Measurements from ENCODE around the gene PTTG2. TPM values are rescaled to one million over a fixed set of nuclear protein-coding genes. Genes with fewer than 3 reads are reported as not detected.

Gene PTTG2
- total RNA-seq, 1 donor from 2014 or later = 7.2 TPM

DNA sequence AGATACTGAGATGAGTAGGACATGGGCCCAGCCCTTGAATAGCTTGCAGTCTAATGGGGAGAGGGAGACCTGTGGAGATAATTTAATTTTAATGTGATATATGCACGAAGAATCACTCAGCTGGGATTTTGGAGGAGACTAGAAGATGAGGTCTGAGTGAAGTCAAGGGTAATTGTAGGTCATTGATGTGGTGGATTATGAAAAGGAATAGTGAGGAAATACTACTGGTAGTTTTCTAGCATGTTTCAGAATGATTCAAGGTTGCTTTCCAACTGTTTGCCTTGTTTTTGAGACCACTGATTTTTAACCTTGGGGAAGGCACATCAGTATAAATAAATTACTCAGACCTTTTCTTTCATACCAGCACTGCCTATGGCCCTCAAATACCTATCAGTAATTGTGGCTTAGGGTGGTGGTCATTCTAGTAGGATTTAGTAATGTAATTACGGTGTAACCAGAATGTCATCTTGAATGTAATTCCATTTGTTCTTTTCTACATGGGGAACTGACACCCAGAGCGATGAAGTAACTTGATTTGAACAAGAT, 25.6 kb downstream of the PTTG2 start:
- DNase-seq (ENCODE audit: low spot score) = no peak

DNA sequence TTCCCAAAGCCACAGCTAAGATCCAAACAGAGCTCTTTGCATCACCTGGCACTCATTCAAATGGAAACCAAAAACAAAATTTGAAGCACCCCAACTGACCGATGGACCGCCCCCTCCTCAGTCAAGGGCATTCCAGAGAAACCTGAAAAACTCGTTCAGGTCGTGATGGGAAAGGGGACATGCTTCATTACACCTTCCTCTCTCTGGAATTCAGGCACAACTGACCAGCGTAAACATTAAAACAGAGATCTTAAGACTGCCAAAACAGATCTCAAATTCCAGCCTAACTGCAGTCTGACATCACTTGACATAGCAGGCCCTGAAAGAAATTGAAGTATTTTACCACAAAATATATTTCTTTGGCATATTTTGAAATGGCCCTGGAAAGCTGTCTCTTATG, 28.5 kb downstream of the PTTG2 start:
- no peak for DNase-seq (ENCODE audit: low spot score)

DNA sequence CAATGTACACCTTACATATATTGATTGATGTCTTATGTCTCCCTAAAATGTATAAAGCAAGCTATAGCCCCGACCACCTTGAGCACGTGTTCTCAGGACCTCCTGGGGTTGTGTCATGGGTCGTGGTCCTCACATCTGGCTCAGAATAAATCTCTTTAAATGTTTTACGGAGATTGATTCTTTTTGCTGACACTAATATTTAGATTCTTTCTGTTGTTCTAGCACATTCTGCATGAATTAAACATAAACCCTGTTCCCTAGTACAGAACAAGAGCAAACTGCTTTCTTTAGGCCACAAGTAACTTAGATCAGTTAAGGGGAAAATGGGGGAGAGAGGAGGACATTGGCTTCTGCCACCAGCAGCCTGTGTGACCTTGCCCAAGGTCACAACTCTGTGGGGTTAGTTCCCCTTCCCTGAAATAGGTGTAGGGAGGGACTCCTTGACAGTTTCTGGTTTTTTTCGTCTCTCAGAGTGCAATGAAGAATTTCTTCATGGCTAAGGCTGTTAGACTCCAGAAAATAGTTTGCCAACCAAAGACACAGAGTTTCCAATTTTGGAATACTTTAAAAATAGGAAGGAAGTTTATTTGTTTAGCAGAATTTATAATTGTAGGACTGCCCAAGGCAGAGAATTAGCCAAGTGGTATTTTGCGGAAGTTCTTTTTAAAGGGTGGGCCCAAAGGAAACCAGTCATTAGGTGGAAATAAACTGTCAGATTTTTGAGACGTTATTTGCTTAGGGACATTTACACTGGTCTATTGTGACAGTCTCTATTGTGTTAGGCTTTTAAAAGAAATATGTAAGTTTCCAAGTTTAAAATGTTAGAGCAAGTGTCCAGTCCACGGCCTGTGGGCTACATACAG, 29.4 kb downstream of the PTTG2 start:
- DNase-seq (ENCODE audit: low spot score) = no peak

DNA sequence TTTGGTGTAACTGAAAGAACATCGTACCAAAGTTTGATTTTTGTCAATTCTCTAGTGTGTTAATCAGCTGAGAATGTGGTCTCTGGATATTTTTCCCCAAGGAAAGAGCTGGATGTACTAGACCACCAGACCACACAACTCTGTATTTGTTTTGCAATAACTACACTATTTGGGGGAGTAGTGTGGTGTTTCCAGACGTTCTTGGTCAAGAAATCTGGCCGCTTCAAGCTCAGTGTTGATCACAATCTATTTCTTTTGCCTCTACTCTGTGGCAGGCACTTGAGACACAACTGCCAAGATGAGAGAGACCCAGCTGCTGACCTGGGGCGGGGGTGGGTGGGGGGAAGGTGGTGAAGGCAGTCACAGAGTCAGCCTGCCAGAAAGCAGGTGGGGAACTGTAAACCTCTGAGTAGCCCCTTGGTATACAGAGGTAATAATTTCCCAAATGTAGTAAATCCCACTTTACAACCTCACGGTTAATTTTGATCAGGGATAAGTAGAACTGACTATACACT, 30.6 kb downstream of the PTTG2 start:
- no peak for DNase-seq (ENCODE audit: low spot score)

DNA sequence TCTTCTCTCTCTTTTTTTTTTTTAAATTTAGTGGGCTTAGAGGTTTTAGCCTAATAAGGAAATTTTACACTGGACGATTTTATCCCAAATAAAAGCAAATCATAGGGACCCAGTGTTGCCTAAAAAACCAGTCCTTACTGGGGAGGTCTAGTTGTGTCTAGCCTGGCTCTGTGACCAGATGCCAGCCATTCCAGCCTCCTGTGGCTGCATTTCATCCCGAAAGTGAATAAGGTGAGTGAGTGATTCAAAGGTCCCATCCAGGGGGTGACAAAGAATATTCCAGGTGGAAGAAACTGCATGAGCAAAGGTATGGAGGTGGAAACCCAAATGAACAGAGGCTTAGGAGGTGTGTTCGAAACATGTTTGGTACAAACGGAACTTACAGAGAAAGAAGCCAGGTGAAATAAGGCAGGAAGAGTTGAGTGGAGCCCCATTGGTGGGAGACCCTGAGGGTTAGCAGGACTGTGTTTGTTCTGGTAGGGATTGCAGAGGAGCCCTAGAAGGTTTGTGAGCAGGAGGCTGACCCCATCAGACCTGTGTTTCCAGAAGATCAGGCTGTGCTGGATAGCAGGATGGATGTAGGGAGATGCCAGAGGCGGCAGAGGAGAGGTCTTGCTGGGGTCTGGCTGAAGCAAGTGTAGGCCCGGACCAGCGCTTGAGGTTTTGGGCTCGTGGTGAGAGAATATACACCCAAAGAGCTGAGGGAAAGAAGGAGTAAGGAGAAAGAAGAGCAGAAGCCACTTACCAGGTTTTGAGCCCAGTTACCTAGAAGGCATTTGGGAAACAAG, 31.6 kb downstream of the PTTG2 start:
- no peak for DNase-seq (ENCODE audit: low spot score)

DNA sequence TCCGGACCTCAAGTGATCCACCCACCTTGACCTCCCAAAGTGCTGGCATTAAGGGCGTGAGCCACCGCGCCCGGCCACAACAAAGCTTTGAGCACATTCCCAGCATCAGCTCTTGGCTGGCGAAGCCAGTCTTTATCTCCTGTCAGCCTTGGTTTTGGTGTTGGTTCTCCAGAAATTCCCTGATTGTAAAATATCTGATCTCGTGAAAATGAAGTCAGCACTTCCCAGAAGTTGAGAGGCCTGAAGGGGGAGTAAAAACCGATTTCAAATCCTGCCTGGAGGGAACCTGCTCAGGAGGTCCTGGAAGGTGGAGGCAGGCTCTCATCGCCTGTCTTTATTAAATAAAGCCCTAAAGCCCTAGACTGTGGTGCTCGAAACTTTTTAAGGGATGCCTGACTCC, 33.6 kb downstream of the PTTG2 start:
- no peak for DNase-seq (ENCODE audit: low spot score)

DNA sequence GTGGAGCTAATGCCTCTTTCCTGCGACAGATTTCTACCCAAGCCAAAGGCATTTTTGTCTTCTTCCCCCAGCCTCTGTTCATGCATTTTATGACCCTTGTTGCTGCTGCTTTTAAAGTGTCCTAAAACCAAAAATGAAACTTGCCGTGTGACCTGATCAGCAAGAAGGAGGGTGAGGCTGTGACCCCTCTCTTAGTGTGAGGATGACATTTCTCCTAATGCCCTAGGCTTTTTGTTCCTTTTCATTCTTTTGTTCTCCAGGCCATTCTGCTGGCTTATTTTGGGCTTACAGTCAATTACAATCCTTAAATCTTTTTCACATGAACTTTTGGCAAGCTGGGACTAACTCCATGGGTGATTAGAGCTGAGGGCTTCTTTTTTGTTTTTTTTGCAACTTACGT, 34.4 kb downstream of the PTTG2 start:
- DNase-seq (ENCODE audit: low spot score) = no peak

DNA sequence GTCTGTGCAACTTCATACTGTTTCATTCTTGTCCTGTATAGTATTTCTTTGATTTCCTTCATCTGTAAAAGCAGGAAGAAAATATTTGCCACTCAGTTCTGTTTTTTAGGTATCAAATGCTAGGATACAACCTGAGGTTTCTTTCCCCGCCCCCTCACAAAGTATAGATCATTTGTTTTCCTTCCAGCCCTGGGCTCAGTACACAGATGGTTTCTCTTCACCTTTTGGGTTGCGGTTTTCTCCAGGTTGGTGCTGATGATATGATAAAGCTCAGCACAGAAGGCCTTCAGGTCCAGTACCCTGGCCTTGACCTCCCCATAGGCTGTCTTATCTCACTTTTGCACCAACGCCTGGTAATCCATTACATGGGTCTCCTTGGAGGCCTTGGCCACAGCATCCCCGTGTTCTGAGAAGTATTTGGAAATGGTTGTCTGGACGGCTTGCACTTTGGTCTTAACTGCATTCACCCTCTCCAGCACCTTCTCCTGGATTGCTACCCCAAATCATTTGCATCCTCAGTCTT, 35.2 kb downstream of the PTTG2 start:
- DNase-seq (ENCODE audit: low spot score) = no peak

DNA sequence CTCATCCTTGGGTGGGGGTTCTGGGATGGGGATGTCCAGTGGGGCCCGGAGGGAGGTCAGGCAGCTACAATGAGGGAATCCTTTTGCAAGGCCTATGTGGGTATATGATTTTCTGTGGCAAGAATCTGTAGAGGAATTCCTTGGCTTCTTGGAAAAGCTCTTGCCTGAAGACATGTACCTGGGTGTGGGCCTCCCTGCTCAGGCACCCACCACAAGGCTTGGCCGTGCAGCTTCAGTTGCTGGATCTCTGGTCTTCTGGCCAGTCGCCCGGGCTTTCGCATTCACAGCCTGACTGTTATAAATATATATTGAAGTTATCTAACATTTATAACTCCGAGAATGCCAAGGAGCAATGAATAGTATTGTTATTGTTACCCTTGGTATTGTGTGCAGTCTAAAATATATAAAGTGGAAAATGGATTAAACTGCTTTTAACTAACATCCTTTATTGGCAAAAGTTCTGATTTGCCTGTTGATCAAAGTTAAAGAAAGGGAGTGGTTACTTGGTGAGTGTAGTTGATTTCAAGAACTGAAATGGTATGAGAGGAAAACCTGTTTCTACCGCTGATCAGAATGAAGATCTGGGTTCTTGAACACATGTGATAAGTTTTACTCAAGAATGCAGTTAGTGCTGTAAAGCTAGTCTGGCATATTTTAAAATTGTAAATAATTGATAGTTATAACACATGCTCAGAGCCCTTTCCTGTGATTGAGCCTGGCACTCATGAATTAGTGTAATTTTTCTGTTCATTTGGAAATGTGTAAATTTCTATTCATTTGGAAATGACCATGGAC, 36.0 kb downstream of the PTTG2 start:
- DNase-seq (ENCODE audit: low spot score) = no peak

DNA sequence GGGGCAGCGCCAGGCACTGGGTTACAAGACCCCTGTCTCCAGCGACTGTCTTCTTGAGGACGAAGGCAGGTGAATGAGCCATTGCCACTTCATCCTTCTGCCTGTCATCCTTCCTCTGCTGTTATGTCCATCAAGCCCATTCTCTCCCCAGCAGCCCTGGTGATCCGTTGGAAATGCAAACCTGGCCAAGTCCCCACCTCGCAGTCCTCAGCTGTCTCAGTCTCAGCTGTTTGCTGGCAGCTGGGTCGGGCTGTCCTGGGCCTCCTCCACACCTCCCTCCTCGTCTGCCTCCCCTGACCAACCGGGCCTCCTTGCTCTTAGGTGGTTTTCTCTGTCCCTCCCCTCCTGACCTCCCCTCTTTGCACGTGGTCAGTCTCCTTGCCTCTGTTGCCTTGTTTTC, 38.0 kb downstream of the PTTG2 start:
- DNase-seq (ENCODE audit: low spot score) = no peak

DNA sequence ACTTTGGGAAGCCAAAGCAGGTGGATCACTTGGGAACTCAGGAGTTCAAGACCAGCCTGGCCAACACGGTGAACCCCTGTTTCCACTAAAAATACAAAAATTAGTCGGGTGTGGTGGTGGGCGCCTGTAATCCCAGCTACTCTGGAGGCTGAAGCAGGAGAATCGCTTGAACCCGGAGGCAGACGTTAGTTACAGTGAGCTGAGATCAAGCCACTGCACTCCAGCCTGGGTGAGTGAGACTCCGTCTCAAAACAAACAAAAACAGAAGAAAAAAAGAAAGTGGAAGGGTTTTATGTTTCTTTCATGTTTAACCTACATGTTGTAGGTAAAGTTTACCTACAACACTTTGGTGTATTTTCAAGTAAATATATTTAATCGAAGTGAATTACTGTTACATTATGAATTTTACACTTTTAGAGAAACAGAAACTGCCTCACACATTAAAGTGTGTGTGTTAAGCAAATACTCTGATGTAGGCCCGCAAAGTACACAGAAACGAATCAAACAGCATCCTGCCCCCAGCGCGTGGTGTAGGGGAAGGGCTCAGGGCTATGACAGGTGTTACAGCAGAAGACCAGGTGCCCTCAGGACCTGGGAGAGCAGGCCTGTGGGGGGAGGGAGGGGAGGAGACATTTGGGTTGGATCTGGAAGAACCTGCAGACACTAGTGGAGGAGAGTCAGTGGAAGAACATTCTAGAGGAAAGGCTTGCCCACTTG, 39.0 kb downstream of the PTTG2 start:
- DNase-seq (ENCODE audit: low spot score) = no peak

DNA sequence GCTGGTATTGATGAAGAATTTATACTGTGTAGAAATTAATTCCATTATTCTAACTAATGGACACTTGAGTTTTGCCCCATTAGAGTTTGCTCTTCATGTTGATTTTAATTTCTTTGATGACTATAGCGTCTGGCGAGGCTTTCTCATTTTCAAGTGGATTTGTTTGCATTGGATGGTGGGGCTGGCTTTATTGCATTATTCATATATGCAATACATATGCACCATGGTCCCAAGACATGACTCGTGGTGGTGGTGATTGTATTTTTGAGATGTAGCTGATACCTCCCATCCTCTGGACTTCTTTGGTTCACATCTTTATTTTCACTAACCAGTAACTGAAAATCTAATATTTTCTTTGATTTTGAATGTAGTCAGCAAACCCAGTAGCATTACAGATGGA, 39.8 kb downstream of the PTTG2 start:
- no peak for DNase-seq (ENCODE audit: low spot score)

DNA sequence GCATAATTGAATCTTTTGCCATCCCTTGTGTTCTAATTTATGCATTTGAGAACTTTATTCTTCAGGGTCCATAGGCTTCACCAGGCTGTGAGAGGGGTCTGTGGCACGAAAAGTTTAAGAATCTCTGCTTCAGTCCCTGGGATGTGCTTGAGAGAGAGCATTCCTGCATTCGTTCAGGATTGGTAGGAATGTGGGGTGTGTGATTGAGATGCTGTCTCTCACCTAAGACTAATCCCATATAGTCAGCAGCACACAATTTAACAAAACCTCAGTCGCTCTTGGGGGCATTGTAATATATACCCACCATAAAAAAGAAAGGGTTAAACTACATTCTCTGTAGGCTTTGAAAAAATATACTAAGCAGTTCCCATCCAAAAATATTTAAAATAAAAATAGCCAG, 41.7 kb downstream of the PTTG2 start:
- no peak for DNase-seq (ENCODE audit: low spot score)

DNA sequence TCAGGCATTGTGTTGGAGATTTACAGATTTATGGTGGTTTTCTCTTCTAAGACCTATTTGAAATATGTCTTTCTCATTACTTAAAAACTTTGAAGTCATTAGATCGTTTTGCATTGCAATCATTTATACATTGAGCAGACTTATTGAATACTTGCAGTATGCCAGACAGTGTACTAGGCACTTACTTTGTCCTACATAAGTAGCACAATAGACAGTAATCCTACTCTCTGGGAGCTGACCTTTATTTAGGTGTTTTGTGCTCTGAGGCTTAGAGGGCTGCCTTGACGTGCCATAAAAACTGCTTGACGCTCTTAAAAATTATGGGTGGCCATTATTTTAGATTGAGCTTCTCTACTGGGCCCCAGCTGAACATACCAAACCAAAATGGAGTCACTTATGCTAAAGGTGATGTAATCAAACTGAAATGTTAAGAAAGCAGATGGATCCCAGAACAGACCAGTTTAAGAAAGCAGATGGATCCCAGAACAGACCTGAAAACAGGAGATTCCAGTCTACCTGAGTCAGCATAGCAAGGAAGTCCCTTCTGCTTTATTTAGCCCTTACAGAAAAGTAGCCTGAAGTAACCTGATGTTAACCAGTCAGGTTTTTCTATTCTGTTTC, 42.4 kb downstream of the PTTG2 start:
- no peak for DNase-seq (ENCODE audit: low spot score)

DNA sequence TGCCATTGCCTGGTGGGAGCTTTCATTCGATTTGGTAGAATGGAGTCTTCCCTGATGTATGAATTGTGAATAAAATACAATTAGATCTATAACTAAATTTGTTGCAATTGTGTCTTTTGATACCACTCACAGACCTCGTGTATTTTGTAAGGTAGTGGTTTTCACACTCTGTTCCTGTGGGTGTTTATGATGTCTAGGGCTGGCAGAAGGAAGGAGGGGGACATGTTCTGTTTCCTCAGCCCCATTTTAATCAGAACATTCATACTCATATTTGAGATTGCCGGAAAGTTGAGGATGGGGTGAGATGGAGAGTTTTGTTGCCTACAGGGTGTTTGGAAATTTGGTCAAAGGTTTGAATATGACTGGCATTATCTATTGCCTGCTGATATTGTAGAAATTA, 42.9 kb downstream of the PTTG2 start:
- DNase-seq (ENCODE audit: low spot score) = no peak

DNA sequence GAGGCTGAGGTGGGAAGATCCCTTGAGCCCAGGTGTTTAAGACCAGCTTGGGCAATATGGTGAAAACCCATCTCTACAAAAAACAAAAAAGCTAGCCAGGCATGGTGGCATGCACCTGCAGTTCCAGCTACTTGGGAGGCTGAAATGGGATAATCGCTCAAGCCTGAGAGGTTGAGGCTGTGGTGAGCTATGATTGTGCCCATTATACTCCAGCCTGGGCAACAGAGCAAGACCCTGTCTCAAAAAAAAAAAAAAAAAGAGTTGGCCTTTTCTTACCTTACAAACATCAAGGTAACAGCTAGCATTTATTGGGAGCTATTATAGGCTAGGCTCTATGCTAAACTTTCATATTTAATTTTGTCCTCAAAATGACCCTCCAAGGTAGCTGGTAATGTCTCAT, 43.4 kb downstream of the PTTG2 start:
- no peak for DNase-seq (ENCODE audit: low spot score)

DNA sequence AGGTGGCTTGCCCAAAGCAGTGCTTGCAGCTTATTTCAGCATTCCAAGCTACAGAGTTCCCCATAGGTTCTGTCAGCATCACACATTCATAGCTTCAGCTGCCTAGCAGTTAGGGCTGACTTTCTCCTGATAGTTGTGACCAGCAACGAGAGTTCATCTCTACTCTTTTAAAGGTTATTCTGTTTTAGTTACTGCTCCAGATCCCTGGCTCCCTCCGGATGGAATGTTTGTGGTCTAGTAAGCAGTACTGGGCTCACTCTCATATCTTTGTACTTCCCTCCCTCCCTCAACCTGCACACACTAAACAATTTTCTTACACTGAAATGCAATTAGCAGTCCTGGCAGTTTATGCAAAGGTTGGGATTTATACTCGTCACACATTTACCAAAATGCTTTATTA, 43.9 kb downstream of the PTTG2 start:
- DNase-seq (ENCODE audit: low spot score) = no peak

DNA sequence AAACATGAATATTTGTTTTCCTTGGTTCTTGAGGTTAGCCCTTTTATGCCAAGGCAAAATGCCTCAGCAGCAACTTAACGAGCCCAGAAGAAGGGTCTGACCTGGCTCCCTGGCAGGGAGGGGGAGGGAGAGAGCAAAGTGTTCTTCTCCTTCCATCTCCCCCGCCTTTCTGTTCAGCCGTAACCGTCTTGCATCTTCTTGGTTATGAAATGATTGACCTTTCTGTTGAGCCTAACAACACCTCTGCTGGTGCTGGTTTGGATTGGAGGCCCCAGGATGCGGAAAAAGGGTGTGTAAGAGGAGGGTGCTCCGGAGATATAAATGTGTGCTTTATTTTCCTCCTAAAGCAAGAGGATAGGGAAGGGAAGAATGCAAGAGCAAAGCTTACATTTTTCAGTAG, 44.7 kb downstream of the PTTG2 start:
- no peak for DNase-seq (ENCODE audit: low spot score)

DNA sequence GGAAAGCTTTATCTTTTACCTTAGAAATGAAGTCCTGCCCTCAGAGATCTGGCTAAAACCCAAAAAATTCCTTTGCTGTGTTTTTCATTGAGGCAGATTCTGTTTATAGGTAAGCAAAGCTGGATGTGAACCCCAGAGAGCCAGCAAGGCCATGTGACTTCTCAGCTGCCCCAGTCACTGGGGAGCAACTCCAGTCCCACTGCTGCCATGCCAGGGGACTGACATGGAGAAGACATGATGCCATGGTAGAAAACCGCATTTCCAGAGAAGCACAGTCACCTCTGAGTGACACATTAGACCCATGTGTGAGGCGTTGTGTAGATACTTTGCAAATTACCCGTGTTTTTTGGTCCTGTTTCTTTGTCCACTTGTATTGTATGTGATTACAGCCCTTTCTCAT, 45.4 kb downstream of the PTTG2 start:
- DNase-seq (ENCODE audit: low spot score) = no peak

DNA sequence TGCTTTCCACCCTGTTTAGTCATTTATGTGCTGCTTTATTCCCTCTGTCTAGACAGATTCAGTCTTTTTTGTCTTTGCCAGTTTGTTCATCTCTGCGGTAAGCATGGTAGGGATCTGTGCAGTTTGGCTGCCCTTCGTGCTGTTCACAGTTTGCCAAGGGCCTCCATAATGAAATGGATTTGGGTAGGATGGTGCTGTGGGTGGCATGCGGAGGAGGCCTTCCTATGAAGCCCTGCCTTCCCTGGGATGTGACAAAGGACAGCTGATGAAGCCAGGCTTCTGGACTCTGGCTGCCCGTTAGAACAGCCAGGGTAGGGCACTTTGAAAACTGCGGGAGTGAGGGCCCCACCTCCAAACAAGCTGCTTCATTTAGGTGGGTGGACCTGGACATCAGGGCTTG, 47.4 kb downstream of the PTTG2 start:
- DNase-seq (ENCODE audit: low spot score) = no peak

All from ureter (tissue), 1 donor.